M059J (cell line): ENCODE results near the gene FSTL5. TPM values are rescaled to one million over a fixed set of nuclear protein-coding genes. Genes with fewer than 3 reads are reported as not detected.
"Not testable (repeated sequence)": the region's sequence is repeated elsewhere in the genome, so short reads cannot be mapped to it uniquely, and the experiment has no call there.

Experiments used
- DNase-seq: peaks from one replicate; pipeline ENCODE4 v3.0.0-alpha.2; 2012; ENCODE audit warnings: low read depth
- total RNA-seq: library from RNA; depleted of rRNA; stranded (reverse); fragments of >200 nt; shearing (Covaris generic); gene quantifications from 2 replicates; pipeline ENCODE4 v1.2.3, GENCODE V29; 2014

Gene FSTL5
- total RNA-seq, 1 experiment from 2014 or later, result 0.12 TPM

DNA sequence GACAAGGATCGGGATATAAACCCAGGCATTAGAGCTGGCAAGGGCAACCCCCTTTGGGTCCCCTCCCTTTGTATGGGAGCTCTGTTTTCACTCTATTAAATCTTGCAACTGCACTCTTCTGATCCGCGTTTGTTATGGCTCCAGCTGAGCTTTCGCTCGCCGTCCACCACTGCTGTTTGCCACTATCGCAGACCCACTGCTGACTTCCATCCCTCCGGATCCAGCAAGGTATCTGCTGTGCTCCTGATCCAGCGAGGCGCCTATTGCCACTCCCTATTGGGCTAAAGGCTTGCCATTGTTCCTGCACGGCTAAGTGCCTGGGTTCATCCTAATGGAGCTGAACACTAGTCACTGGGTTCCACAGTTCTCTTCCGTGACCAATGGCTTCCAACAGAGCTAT is 59.9 kb downstream of the FSTL5 start:
- DNase-seq, result not testable (repeated sequence)

DNA sequence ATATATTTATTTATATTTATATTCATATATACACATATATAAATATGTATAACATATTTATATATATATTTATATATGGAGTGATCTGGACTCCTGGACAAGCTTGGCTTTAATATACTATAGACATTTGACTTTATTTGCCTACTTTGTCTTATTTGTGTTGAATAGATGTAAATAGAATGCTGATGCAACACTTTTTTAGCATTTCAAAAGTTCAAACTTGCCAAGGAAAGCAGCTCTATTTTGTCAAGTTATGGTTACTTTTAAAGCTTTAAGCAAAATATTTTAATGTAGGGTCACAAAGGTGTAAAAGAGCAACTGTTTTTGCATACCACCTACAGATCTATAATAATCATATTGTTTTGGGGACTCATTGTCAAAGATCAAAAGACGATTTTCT is 61.1 kb downstream of the FSTL5 start:
- no peak for DNase-seq

DNA sequence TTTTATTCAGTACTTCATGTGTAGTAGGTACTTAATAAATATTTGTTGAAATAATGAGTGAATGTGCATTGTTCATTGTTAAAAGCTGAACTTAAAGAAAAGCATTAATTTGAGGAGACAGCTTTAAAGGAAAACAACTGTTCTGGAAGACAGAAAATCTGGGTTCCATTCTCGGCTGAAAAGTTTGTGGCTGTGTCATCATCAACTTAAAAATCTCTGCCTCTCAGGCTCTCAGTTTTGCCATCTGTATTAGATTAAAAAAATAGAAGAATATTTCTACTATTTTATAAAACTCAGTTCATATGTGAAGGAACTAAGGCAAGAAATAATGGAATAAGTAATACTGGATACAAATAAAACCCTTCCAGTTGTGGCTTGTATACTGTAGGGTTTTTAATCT is 62.5 kb downstream of the FSTL5 start:
- no peak for DNase-seq

DNA sequence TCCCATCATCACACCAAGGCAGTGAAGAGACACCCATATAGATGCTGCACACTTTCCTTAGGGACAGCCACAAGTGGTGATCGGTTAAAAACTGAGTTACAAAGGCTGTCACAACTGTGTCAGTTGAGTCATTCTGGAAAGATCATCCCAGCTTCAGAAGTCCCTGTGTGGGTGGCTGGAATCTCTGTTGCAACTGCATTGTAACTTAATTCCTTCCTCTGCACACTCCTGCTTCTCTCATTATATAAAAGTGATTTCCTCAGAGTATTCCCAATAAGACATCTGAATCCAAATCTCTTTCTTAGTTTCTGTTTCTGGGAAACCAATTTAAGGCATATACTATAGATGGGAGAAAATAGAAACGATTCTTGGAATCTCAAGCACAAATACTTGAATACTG is 88.1 kb downstream of the FSTL5 start:
- no peak for DNase-seq

DNA sequence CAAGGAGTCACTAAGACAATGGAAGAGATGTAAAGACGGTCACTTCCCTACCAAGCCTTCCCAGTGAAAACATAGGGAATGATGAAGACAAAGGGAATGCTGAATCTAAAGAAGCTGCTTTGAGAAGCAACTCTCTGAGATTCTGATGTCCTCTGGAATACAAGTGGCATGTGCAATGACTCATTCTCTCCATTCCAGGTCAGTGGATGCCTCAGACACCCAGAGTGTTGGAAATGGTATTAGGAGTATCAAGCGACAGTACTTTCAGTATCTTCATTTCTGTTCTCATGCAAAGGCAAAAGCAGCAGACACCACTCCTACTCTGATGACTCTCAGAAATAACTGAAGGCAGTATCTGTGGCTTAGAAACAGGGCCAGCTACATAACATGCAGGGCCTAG is 102.6 kb downstream of the FSTL5 start:
- DNase-seq, result peak; percentile 52

DNA sequence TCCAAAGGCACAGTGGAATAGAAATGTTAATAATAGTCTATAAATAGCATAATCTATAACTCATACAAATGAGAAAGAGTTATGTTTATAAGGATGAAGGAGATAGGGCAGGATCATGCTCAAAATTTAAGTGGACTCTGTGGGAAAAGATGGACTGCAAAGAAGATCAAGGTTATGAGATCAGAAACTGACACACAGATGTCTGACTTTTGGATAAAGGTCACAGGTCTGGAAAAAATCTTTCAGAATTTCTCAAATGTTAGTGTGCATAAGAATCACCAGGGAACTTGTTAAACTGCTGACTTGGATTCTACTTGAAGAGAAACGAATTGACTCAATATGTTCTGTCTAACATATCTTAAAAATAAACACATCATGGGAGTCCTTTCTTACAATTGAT is 104.1 kb downstream of the FSTL5 start:
- no peak for DNase-seq

DNA sequence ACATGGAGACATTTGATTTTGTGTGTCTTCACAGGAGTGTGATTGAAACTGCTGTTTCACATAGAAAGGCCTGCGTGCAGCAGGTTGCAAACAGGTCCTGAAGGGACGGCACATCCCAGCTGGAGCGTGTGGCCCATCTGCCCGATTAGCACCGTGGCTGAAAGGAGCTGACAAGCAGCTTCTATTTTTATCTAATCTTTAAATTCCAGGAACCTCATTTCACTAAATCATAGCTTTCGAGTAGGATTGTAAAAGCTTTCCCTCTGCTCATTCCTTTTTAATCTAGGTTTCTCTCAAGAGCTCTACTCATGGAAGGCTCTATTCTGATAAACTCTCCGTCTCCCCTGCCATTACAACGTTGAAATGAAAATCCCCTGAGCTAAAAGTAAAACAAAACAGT is 106.8 kb downstream of the FSTL5 start:
- DNase-seq, result no peak

DNA sequence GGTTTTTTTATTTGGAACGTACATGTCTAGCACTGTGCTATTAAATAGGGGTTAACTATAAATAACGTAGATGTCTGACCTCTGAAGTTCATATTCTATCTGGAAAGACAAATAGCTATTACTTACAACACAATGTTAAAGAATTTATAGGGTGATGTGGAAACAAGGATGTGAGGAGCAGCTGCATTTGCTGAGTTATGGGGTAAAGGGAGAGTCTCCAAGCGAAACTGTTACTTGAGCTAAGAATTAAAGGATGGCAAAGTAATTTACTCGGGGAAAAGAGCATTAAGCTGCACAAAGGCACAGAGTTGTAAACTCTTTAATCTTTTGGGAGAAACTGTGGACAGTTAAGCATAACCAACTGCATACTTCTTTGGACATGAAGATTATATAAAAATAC is 117.7 kb downstream of the FSTL5 start:
- DNase-seq, result no peak

DNA sequence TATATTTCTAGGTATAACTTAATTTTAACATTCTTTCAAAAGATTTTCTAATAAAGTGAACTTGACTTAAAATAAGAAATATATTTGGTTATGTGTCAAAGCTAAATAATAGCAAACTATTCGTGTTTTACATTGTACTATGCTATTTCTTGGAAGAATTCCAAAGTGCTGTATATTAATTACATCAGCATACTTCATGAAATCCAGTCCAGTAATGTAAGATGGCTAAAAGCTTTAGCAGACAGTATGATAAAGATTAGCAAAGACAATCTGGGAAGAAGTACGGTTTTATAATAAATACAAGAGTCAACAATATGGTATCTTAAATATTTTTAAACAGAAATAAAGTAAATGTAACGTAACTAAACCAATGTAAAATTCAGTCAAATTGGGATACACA is 125.7 kb downstream of the FSTL5 start:
- no peak for DNase-seq

DNA sequence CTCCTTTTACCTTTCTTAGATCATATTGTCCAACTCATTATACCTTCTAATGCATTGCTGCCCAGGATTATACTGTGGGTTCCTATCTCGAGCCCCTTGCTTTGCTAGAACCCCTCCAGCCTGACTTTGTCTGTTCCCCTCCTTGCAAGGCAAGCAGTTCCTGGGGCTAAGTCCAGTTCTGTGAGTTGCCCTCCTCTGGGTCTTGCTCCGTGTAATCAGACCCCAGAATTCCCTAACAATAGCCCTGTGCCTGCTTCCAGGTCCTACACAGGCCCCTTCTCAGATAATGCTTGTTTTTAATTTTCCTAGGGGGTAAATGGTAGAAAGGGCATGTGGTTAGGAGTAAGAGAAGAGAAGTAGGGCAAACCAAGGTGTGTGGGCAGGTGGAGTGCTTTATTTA is 145.9 kb downstream of the FSTL5 start:
- DNase-seq, result no peak

DNA sequence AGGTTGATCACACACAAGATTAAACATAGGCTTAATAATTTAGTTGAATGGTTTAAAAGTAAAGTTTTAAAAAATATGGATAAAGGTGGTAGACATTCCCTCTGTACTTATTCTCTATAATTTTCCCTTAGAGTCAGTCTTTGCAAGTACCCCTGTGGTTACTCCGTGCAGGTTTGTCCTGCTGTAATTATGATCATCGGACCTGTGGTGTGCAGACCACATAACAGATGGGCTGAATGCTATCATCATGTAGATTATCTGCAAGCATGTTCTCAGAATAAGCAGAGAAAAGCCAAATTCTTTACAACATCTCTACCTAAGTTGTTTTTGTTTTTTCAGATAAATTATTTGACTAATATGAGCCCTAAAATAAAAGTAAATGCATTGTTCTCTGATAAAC is 146.8 kb downstream of the FSTL5 start:
- no peak for DNase-seq

DNA sequence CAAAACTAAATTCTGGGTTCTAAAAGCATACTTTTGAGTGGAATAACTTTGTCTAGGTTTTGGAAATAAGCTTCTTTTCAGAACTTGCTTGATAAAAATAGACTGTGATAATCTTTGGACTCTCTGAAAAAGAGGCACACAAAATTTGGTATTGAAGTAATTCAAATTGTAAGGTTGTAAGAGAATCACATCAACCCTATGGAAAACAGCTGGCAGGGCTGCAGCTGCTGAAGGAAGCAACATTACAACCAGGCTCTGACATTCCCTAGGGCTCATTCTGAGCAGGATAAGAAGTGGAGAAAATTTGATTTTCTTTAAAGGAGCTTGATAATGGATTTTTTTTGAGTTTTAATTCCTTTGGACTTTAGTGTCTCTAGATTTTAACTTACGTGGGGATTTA is 147.6 kb downstream of the FSTL5 start:
- no peak for DNase-seq

DNA sequence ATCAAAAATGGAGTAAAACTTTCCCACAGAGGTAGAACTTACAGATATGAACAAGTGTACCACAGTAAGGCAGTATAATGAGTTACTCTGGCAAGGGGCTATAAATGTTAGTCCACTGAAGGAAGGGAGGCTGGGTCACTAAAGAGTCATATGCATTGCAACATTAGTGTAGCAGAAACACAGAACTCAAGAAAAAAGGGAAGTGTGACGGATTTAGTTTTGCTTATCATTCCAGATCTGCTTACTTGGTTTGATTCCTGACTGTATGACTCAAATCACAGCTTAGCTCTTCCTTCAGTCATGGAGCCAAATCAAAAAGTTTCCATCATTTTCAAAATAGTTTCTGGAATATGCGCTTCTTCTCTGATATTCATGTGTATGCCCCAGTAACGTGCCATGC is 148.7 kb downstream of the FSTL5 start:
- DNase-seq, result peak; percentile 49

DNA sequence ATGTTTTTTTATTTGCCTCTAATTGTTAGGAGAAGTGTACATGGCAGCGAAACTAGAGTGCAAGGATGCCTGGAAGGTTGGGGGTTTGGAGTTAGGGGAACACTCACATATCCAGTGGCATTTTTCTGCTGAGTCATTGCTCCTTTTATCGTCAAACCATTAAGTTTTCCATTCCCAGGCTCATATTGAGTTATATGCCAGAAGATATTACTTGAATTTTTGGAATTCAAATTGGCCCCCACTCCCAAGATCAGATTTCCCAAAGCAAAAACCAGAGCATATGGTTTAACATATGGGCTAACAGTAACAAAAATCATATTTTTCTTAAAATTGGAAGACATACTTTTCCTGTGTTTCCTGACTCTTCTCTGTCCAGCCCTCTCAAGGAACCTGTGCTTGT is 152.7 kb downstream of the FSTL5 start:
- DNase-seq, result peak; percentile 26

DNA sequence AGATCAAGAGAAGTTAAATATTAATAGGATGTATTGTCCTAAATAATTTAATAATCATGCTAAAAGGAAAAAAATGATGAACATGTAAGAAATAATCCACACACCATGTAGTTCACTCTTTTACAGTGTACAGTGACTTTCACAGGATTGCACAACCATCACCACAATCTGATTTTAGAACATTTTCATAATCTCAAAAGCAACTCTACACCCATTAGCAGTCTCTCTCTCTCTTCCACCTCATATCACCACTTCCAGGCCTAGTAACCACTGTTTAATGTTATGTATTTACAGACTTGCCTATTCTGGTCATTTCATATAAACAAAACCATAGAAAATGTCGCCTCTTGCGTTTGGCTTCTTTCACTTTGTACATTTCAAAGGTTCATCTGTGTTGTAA is 153.4 kb downstream of the FSTL5 start:
- peak; percentile 3 for DNase-seq

DNA sequence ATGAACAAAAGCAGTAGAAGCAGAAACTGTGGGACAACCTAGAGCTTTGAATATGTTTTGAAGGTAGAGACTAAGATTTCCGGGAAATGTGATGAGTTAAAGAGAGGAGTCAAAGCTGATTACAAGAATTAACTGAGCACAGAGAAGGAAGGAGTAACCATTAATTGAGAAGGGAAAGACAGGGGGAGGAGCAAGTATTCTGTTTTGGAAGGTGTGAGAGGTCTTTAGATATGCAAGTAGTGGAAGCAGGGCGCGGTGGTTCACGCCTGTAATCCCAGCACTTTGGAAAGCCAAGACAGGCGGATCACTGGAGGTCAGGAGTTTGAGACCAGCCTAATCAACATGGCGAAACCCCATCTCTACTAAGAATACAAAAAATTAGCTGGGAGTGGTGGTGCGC is 171.5 kb downstream of the FSTL5 start:
- DNase-seq, result no peak

DNA sequence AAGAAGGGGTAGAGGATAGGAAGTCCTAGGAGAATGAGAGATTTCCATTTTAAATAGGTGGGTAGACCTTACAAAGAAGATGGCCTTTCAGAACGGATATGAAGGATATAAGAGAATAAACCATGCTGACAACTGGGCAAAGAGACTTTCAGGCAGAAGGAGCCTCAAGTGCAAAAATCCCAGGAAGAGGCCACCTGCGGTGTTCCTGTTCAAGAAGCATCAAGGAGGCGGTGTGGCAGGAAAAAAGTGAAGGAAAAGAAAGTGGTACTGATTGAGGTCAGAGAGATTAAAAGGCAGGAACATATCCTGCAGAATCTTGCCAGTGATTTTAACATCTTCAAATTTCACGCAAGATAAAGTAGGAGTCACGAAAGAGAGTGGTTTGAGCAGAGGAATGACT is 172.0 kb downstream of the FSTL5 start:
- no peak for DNase-seq

DNA sequence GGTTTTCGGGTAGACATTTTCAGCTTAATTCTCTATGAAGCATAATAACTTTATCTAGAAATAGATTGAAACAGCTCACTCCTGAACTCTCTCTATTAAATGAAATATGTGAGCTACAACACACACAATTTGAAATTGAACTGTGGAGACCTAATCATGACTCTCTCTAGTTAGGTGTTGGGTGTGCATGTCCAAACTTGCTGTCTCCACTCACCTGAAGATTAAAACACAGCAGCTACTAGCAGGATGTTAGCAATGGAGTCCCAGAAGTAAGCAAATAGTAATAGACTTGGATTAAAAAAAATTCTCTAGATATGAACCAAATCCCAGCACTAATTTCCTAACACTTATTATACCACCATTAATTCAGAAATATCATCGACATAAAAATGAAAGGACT is 173.1 kb downstream of the FSTL5 start:
- DNase-seq, result no peak

DNA sequence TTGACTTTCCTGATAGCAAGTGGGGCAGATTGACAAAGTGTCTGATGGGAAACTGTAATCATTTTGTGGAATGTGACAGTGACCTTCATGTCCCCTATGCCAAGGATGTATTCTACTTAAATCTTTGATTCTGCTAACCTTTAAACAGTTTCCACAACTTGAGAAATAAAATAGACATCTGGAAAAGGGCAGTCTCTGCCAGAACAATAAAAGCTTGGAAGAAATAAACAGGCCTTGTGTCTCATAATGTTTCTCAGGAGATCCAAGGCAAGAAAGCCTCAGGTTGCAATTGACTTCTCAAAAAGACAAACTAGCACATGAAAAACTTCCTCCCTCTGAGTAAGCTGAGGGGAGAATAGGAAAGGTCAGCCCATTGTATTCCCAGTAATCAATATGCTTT is 174.9 kb downstream of the FSTL5 start:
- no peak for DNase-seq

DNA sequence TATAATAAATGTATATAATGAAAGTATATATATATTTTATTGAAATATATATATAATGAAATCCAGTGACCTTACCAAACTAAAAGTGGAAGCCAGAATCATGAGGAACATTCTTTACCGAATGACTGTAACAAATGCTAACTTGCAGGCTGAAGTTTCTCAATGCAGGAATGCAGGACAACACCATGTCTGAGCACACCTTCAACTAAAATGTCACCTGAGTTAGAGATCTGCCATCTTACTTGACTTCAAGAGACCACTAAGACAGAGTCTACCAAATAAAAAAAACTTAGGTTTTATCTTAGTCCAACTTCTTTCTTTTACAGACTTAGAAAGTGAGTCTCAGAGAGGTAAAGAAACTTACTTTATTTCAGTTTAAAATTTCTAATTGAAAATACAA is 176.2 kb downstream of the FSTL5 start:
- no peak for DNase-seq

DNA sequence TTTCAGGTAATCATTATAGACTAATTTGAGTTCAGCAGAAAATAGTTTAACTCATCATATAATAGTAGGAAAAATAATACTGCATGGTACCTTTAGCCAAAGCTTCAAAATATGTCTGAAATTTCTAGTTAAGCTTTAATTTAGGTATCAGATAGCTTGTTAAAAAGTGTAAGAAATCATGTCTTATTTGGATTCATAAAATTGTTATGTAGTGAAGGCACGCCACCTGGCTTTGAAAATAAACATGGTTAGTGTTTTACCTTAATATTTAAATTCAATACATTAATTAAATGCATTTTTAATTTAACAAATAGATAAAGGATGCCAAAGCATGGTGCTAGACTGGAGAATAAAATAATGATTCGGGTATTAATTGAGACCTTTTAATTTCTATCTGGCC is 211.4 kb downstream of the FSTL5 start:
- DNase-seq, result no peak

DNA sequence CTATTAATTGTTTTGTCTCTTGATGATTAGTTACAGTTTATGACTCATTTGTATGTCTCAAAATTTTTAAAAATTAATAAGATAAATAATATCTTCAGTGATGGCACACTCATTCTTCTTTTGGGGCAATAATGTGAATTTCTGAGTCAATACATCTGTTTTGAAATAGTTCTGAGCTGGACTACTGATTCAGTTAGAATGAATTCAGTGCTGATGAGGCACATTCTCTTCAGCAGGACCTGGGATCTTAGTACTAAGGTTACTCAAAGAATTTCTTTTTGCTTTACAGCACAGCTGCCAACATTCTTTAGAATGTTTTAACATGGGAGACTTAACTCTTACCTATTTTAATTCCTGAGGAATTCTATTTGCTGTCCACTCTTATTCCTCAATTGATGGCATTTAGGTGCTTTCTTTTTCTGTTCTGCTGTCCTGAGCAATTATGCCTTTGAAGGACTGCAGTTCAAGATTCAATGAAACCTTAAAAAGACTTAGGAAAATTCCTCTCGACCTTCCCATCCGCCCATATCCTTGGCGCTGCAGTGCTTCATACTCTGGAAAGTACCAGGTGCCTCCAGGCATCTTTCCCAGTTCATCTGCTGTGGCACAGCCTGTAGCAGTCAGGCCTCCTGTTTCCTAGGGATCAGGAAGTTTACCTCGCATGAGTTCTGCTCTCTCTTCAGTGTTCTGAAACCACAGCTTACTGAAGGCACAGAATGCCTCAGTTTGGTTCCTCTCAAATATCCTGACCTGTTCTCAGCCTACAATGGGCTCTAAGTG is 213.7 kb downstream of the FSTL5 start:
- peak; percentile 55 for DNase-seq

DNA sequence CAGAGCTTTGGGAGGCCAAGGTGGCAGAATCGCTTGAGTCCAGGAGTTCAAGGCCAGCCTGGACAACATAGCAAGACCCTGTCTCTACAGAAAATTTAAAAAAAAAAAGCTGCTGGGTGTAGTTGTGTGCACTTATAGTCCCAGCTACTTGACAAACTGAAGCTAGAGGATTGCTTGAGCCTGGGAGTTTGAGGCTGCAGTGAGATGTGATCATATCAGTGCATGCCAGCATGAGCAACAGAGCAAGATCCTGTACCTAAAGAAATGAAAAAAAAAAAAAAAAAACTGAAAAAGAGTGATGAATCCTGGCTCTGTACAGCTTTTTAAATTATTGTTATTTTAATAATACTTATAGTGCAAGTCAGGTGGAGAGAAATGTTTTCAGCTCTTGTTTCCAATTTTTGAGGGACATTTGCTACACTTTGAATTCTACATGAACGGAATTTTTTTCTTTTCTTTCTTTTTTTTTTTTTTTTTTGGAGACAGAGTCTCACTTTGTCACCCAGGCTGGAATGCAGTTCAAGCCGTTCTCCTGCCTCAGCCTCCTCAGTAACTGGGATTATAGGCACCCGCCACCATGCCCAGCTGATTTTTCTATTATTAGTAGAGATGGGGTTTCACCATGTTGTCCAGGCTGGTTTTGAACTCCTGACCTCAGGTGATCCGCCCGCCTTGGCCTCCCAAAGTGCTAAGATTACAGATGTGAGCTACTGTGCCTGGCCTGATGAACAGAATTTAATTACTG is 215.6 kb downstream of the FSTL5 start:
- DNase-seq, result no peak

DNA sequence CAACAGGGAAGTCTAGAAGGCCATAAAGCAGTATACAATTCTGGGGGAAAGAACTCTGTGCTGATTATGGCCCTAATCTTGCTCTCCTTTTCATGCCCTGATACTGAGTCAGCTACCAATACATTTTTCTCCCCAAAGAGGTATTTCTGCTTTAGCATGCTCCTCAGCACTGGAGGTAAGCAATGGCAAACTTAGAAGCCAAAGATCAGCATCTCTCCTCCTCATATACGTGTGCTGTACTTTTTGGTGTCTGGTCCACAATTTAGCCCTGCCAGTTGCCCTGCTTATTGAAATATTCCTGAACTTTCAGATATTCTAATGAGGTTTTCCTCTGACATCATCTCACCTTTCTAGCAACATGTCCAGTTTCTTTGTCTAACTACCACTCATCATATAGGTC is 226.2 kb downstream of the FSTL5 start:
- no peak for DNase-seq
